NOMO-1 treated with dmso at 0.1 percent for 144 hours (cell line): ENCODE data around the gene SRCIN1.
"Not testable (repeated sequence)": the region's sequence is repeated elsewhere in the genome, so short reads cannot be mapped to it uniquely, and the experiment has no call there.

Experiments
- DNase-seq: peaks from one replicate; lab custom pipeline; 2025; ENCODE audit not compliant: unreplicated experiment; lab: John Stamatoyannopoulos, UW

Gene SRCIN1

DNA sequence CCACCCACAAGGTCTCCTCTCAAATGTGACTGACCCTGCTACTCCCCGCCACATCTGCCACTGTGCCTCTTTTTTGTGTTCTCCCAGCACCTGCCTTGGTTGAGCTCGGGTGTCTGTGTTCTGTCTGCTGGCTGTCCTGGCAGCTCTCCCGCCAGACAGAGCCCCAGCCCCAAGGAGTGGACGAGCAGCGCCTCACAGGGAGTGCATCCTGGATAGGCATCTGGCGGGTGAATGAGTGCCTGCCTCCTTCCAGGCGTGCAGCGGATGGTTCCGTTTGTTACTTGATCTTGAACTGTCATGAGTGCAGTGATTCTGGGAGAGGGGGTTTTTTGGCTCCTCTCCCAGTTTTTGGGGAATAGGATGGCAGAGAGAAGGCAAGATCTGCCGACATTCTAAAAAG lies 77.6 kb downstream of the SRCIN1 start:
- not testable (repeated sequence) for DNase-seq

DNA sequence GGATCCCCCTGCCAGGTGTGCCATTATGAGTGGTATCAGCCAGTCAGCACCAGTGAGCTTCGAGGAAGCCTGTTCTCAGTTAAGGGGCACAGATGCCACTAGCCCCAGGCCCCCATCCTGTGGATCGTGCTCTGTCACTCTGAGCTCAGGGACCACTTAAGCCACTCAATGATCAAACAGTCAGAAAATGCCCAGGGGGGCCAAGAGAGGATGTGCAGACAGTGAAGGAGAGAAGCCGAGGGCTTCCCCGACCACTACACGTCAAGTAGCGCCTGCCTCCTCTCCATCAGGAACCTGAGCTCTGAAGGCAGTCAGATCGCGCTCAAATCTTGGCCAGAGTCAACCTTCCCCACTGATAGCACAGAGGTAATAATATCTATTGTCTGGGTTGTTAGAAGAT lies 79.2 kb downstream of the SRCIN1 start:
- DNase-seq: not testable (repeated sequence)

DNA sequence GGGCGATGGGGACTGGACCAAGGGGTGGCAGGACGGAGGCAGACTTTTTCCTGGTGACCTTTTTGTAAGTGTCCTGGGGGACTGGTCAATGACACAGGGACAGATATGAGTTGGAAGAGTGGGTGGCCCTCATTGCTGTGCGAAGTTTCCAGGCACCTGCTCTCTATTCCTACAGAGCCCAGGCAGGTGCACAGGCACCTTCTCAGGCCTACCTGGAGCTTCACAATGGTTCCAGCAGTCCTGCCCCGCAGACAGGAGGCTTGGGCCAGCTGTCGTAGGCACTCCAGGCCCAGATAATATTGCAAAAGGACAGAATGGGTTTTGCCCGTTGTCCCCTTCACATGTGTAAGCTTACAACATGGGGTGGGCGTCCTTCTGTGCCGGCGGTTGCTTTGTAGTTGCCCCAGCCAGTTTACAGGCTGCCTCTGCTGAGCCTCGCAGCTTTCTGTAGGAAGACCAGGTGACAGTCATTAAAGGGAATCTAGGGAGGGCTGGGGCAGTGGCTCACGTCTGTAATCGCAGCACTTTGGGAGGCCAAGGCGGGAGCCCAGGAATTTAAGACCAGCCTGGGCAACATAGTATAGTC lies 93.2 kb downstream of the SRCIN1 start:
- DNase-seq: no peak

DNA sequence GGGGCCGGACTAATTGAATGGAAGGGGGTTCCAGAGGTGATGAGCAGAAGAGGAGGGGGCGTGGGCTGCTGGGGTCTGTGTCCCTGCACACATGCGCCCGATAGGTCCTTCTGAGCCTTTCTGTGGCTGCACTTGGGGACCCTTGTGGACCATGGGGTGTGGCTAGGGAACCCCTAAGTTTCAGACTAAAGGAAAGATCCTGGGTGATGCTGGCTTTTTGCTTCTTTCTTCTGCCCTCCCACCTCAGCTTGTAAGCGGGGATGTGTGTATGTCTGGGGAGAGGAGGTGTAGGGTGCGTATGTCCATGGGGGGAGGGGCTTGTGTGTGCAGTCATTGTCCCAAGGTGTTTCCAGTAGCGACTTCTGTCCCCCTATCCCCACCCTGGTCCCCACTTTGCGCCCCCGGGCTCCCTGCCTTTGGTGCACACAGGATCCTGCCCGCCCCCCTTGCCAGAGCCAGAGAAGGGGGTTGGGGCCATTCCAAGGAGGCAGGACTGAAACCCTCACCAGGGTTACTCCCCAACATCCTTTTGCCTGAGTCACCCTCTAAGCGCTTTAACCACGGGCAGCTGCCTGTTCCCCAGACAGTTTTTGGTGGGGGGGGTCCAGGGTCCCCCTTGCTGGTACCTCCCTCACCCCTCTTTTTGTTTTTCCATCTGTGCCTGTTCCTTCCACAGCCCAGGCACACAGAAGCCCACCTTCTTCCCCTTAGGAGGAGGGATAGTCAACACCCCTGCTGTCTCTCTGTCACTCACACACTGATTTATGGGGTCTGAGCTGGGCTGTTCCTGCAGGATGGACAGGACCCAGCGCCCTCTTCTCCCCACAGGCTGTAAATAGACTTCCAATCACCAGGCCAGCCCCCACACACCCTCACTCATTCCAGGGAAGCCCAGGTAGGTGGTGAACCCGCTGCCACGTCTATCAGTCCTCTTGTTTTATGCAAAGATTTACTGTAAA lies 94.3 kb downstream of the SRCIN1 start:
- DNase-seq: no peak

DNA sequence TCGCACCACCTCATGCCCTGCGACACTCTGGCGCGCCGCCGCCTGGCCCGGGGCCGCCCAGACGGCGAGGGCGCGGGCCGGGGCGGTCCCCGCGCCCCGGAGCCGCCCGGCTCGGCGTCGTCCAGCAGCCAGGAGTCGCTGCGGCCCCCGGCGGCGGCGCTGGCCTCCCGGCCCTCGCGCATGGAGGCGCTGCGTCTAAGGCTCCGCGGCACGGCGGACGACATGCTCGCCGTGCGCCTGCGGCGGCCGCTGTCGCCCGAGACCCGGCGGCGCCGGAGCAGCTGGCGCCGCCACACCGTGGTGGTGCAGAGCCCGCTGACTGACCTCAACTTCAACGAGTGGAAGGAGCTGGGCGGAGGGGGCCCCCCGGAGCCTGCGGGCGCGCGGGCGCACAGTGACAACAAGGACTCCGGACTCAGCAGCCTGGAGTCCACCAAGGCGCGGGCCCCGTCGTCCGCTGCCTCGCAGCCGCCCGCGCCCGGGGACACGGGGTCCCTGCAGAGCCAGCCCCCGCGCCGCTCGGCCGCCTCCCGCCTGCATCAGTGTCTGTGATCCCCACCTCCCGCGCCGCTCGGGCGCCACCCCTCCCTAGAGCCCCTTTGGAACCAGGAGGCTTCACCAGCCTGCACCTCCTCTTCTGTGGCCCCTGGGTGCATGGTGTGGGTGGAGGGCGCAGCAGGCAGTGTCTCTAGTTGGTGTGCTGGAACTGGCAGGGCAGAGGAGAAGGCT lies 95.2 kb downstream of the SRCIN1 start:
- no peak for DNase-seq

DNA sequence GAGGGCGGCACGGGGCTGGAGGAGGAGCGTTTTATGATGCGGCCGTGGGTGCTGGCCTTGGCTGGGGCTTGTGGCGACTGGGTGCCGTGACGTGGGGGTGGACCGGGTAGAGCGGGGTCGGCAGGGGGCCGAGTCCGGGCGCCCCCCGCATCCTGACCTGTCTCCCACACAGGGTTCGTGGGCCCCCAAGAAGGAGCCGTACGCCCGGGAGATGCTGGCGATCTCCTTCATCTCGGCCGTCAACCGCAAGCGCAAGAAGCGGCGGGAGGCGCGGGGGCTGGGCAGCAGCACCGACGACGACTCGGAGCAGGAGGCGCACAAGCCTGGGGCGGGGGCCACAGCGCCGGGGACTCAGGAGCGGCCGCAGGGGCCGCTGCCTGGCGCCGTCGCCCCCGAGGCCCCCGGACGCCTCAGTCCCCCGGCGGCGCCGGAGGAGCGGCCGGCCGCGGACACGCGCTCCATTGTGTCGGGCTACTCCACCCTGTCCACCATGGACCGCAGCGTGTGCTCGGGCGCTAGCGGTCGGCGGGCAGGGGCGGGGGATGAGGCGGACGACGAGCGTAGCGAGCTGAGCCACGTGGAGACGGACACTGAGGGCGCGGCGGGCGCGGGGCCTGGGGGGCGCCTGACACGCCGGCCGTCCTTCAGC lies 95.9 kb downstream of the SRCIN1 start:
- no peak for DNase-seq

DNA sequence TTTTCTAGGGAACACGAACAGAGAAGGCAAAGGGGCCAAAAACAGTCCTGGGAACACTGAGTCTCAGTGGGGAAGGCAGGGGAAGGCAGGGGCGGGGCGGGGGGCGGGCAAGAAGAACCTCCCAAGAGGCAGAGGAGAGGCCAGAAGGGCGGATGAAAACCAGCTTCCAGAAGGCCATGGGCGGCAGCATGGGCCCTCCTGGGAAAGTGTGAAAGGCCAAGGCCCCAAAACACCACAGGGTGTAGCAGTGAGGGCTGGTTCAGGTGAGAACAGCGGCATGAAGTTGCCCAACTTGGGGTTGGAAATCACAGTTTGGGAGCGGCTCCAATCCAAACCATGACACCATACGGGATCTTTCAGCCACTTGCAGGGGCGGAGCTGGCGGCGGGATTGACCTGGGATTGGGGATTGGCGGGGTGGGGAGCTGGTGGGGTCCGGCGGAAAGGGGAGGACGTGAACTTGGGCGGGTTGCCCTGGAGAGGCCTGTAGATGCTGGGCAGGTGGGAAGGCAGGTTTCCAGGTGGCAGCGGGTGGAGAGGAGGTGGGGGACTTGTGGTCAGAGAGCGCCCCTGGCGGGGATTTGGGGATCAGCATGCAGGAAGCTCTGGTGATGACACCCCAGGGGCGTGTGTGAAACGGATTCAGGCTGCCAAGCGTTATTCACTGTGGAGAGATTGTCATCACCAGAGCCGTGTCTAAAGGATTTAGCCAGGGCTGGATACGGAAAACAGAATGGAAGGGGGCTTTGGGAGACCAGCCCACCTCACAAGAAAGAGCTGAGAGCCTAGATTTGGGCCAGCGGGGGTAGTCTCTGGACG lies 96.6 kb downstream of the SRCIN1 start:
- no peak for DNase-seq

DNA sequence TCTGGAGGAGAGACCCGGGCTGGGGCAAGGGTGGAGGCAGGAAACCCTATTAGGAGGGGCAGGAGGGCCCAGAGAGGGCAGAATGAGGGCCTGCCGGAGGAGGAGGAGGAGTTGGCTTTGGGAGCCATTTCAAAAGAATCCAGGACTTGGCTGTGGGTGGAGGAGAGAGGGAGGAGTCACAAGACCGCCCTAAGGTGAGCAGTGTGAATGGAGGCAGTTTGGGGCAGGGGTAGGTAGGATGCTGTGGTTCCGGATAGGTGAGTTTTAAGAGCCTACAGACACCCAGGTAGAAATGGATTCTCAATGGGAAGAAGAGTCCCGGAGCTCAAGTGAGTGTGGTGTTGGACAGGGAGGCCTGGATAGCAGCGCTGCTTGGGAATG lies 97.2 kb downstream of the SRCIN1 start:
- no peak for DNase-seq

DNA sequence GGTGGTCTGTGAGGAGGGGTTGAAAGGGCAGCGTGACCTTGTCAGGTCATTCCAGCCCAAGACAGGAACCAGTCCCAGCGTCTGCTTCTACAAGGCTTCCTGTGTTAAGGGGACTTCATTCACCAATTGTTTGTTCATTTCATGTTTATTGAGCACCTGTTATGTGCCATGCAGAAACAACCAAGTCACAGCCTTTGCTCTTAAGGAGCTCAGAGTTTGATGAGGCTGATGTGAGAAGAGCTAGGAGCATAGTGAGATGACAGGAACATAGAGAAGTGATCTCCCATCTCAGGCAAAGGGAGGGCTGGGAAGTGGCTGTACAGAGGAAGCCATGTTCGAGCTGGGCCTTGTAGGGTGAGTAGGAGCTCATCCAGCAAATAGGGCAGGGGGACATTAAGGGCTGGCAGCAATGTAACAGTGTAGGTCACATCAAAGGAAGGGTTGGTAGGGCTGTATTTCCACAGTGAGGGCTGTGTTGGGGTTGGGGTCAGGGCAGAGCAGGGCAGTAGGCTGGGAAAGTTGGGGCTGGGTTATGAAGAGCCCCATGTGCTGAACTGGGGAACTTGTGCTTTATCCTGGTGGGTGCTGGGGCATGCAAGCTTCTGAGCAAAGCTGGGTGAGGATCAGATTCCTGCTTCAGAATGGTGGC lies 97.7 kb downstream of the SRCIN1 start:
- DNase-seq: no peak

DNA sequence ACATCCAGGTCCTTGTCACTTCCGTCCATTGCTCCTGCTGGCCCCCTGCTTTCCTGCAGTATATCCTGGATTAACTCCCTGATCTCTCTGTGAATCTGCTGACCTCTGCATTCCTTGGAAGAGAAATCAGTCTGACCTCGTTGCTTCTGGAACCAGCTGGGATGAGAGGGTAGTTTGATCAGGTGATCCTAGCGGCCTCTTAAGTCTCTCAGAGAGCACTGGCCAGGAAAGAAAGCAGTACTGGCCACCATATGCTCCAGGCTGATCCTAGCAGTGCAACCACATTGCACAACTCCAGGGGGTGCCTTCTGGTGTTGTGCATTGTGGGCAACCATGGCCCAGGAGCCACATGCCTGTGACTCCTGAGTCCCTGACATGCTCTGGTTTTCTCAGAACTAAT lies 98.3 kb downstream of the SRCIN1 start:
- no peak for DNase-seq

DNA sequence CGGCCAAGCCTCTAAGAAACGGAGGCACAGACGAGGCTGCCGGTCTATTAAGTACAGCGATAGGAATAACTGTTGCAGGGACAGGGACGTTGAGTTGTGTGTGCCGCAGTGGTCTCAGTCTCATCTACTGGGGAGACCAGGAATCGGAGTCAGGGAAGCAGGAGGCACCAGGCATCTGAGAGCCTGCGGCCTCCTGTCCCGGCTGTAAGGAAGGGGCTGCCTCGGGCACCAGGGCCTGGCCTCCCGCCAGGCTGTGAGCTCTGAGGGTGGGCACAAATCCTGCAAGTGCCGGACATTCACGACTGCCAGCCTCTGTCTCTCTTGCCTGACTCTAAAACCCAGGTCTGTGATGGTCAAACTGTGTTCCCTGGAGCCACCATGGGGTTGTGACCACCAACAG lies 101.5 kb downstream of the SRCIN1 start:
- DNase-seq: no peak

DNA sequence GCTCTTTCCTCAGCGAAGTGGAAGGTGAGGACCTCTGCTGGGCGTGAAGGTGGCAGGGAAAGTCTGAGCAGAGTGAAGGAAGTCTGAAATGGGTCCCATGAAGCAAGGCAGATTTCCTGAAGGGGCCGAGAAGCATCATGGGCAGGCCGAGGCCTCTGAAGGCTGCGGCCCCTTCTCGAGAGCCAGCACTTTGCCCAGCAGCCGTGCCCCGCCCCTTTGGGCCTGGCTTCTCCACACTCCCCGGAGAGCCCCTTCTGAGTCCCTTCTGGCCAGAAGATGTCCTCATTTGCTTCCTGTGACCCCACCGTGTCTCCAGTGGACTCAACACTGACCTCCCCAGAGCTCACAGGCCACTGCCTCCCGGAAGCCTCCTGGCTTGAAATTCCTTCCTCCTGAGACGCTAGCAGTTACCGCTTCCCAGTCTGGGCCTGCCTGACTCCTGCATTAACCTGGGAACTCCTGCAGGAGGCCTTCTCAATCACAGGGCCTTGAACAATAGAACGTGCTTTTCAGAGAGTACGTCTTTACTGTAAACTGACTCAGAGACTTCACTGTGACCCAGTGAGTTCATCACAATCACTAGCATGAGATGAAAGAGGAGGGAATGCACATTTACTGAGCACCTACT lies 102.4 kb downstream of the SRCIN1 start:
- DNase-seq: not testable (repeated sequence)

DNA sequence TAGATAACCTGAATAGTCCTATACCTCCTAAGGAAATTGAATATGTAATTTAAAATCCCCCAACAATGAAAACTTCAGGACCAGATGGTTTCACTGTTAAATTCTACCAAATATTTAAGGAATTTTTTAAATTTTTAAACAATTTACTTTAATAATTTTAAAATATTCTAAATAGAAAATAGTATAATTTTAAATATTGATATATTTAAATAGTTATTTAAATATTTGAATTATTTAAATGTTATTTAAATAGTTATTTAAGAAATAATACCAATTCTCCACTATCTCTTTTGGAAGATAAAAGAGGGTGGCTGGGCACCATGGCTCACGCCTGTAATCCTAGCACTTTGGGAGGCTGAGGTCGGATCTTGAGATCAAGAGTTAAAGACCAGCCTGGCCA lies 104.0 kb downstream of the SRCIN1 start:
- DNase-seq: not testable (repeated sequence)

DNA sequence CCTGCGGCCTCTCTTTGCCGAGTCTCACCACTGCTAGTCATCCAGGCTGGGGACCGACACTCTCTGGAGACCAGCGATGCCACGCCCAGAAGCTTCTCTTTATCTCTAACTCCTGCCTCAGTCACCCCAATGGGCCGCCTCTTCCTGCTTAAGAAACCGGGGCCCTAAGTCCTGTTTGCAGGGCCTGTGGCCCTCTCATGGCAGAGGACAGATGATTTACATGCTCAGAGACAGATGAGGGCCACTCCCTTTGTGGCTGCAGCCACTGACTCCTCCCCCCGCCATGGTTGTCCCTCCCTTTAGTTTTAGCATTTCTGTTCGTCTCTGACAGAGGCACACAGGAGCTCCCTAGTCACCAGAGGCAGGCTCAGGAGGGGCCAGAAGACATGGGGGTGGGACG lies 106.5 kb downstream of the SRCIN1 start:
- not testable (repeated sequence) for DNase-seq

DNA sequence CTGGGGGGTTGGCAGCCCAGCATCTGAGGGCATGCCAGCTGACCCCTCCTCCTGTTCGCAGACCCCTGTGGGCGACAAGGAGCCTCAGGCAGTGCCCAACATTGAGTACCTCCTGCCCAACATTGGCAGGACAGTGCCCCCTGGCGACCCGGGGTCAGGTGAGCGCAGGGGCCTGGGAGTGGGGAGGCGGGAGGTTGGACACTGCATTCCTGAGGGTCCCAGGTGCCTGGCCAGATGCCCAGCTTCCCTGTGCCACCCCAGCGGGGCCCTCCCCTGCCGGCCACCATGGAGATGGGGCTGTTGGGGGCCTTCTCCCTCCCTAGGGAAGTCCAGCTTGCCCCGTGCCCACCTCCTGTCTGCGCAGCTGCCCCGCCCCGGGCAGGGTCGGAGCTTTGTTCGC lies 107.4 kb downstream of the SRCIN1 start:
- no peak for DNase-seq

DNA sequence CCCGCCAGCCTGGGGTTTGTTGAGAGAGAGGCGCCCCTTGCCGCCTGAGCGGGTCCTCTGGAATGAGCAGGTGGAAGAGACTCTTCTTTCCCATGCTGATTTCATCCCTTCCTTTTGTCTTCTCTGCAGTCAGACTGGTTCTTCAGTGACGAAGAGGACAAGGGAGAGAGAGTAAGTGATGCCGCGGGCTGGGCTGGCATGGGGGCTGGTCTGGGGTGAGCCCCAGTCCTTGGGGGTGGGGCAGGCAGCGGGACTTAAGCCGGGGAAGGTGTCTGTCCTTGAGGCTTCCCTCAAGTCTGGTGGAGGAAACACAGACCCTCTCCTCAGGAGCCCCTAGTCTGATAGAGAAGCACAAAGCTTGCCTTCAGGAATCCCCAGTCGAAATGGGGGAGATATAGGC lies 108.1 kb downstream of the SRCIN1 start:
- DNase-seq: not testable (repeated sequence)

DNA sequence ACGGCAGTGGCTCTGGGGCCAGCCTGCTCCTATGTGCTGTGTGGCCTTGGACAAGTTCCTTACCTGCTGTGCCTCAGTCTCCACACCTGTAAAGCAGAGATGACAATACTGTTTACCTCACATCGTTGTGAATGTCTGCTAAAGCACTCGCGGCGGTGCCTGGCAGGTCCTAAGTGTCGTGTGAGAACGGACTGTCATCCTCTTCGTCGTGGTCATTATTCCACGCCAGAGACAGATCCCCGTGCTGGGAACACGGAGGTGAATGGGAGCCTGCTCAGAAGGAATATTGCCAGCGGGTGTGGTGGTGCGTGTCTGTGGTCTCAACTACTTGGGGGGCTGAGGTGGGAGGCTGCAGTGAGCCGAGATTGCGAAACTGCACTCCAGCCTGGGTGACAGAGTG lies 111.6 kb downstream of the SRCIN1 start:
- DNase-seq: not testable (repeated sequence)

DNA sequence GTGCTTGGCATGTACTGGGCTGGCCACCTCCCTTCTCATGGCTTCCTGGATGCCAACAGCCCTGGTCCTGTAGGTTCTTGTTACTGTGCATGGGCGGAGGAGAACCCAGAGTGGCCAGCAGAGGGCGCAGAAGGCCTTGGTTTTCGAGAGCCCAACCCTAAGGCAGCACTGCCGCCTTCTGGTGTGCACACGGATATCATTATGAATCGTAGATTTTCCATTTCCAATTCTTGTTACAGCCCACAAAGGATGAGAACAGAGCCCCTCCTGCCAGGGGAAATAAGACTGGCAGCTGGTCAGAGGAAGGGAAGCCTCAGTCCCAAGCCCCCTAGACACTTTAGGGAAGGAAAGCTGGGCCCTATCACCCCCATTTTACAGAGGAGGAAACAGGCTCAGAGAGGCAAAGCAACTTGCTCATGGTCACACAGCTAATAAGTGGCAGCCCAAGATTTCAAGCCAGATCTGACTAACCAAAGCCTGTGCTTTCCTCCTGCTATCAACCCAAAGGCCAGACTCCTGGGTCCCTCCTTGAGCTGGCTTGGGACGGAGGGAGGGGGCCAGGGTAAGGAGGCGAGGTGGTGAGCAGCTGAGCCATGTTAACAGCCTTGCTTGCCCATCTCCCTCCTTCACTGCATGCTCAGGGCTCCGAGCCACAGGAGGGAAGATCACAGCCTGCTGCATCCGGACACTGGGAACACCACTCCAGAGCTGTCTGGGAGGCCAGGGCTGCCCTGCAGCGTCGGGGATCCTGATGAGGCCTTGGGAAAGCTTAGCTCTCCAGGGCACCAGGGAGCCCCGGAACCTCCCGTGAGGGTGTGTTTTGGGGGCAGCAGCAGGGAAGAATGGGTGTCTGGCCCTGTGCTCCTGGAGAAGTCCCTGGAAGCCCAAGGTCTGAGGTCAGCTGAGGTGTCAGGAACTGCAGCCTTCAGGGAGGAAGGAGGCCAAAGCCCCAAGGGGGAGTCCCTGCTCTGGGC lies 113.4 kb downstream of the SRCIN1 start:
- DNase-seq: peak; percentile 60
